Glomerular endothelial cell (primary cell): Measurements from ENCODE around the gene MGLL. TPM values are rescaled to one million over a fixed set of nuclear protein-coding genes. Genes with fewer than 3 reads are reported as not detected.
"Not testable (repeated sequence)": the region's sequence is repeated elsewhere in the genome, so short reads cannot be mapped to it uniquely, and the experiment has no call there.

ENCODE experiments used
- DNase-seq: peaks from one replicate; pipeline ENCODE4 v3.0.0-alpha.2; 2011; ENCODE audit warnings: low read depth, low spot score; ENCODE audit errors: extremely low read depth
- total RNA-seq: library from RNA; depleted of rRNA; stranded (reverse); fragments of >200 nt; gene quantifications from 2 replicates; pipeline ENCODE4 v1.2.3, GENCODE V29; 2015

Gene MGLL
- total RNA-seq, 1 donor from 2014 or later = 59.4 TPM

- no peak for DNase-seq
These were observed 109.2 kb downstream of the MGLL start for GRCh38 chr3:127712881-127713771.

GRCh38 chr3:127712461-127712860 lies 109.9 kb downstream of the MGLL start:
- DNase-seq = no peak

- no peak for DNase-seq
These were observed 110.4 kb downstream of the MGLL start for GRCh38 chr3:127711896-127712295.

- DNase-seq = no peak
These were observed 111.2 kb downstream of the MGLL start for GRCh38 chr3:127711021-127711695.

GRCh38 chr3:127710155-127710941 lies 112.0 kb downstream of the MGLL start:
- DNase-seq = no peak

- no peak for DNase-seq
These were observed 112.8 kb downstream of the MGLL start for GRCh38 chr3:127709320-127710060.

- no peak for DNase-seq
These were observed 113.5 kb downstream of the MGLL start for GRCh38 chr3:127708837-127709236.

GRCh38 chr3:127707851-127708411 lies 114.4 kb downstream of the MGLL start:
- DNase-seq = no peak

GRCh38 chr3:127706785-127707351 lies 115.4 kb downstream of the MGLL start:
- DNase-seq = no peak

GRCh38 chr3:127706312-127706711 lies 116.0 kb downstream of the MGLL start:
- DNase-seq = no peak

GRCh38 chr3:127704840-127705239 lies 117.5 kb downstream of the MGLL start:
- not testable (repeated sequence) for DNase-seq

GRCh38 chr3:127702151-127702578 lies 120.2 kb downstream of the MGLL start:
- DNase-seq = no peak

- DNase-seq = no peak
These were observed 120.9 kb downstream of the MGLL start for GRCh38 chr3:127701280-127701911.

- no peak for DNase-seq
These were observed 121.9 kb downstream of the MGLL start for GRCh38 chr3:127700406-127700805.

GRCh38 chr3:127699416-127700300 lies 122.7 kb downstream of the MGLL start:
- no peak for DNase-seq

GRCh38 chr3:127698691-127699415 lies 123.5 kb downstream of the MGLL start:
- no peak for DNase-seq

- no peak for DNase-seq
These were observed 124.0 kb downstream of the MGLL start for GRCh38 chr3:127698286-127698685.
